ENCODE measurements around the gene DGKH. TPM values are rescaled to one million over a fixed set of nuclear protein-coding genes. Genes with fewer than 3 reads are reported as not detected.

Gene DGKH
- total RNA-seq, 1 donor from 2014 or later = 9.6 TPM

DNA sequence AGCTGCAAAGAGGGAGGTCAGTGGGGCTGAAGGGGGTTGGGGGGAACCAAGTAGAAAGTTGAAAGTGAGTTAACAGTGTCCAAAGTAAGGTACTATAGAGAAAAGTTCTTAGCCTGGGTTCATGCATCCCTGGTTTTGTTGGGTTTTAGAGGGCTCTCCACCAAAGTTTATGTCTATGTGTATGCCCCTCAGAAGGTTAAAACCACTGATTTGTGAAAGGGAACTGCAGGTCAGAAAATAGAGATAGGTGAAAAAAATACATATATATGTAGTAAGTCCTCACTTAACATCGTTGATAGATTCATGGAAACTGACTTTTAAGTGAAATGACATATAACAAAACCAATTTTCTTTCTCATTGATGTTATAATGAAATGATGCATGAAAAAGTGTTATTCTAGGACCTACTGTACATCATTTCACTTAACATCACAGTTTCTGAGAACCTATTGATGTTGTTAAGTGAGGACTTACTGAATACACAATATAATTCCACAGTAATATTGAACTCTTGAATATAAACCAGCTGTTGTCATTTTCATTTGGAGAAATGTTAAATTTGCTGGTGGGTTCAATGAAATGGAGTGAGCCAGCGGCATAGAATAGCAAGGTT is 9.6 kb downstream of the DGKH start:
- DNase-seq (ENCODE audit: extremely low spot score, unreplicated experiment) = no peak
- Mint-ChIP-seq H3K4me1 (ENCODE audit: unreplicated experiment) (peaks cover 5% of the 10 kb centered on the region), H3K4me3 (no peak overlapping the region), H3K27me3 (no peaks in the 10 kb centered on the region), H3K9me3 (peaks cover 4% of the 10 kb centered on the region), H3K36me3 (peaks cover 8% of the 10 kb centered on the region), H3K27ac (no peak overlapping the region)
- TF ChIP-seq, protein P1, sequence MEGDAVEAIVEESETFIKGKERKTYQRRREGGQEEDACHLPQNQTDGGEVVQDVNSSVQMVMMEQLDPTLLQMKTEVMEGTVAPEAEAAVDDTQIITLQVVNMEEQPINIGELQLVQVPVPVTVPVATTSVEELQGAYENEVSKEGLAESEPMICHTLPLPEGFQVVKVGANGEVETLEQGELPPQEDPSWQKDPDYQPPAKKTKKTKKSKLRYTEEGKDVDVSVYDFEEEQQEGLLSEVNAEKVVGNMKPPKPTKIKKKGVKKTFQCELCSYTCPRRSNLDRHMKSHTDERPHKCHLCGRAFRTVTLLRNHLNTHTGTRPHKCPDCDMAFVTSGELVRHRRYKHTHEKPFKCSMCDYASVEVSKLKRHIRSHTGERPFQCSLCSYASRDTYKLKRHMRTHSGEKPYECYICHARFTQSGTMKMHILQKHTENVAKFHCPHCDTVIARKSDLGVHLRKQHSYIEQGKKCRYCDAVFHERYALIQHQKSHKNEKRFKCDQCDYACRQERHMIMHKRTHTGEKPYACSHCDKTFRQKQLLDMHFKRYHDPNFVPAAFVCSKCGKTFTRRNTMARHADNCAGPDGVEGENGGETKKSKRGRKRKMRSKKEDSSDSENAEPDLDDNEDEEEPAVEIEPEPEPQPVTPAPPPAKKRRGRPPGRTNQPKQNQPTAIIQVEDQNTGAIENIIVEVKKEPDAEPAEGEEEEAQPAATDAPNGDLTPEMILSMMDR (conservative IDR thresholded peaks at IDR 0.05) = no peak

DNA sequence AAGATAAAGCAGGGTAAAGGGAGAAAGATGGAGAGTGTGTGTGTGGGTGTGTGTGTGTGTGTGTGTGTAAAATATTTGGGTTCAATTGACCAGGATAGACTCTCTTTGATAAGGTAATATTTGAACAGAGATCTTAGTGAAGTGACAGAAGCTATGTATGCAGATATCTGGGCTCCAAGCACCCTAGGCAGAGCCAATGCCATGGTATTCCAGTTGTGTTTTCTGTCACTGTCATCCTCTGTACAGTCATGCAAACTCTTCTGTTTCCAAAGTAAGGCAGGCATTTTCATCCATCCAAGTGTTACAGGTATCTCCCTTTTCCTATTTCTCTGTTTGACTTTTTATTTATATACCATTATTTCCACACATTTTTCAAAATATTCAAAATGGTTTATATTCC is 13.5 kb downstream of the DGKH start:
- Mint-ChIP-seq H3K9me3 (peaks cover 8% of the 10 kb centered on the region), H3K4me3 (no peak overlapping the region), H3K4me1 (ENCODE audit: unreplicated experiment) (peaks cover 10% of the 10 kb centered on the region), H3K27me3 (no peaks in the 10 kb centered on the region), H3K27ac (no peak overlapping the region), H3K36me3 (peaks cover 17% of the 10 kb centered on the region)
- TF ChIP-seq, protein P1 (conservative IDR thresholded peaks at IDR 0.05) = no peak
- DNase-seq (ENCODE audit: extremely low spot score, unreplicated experiment) = no peak

DNA sequence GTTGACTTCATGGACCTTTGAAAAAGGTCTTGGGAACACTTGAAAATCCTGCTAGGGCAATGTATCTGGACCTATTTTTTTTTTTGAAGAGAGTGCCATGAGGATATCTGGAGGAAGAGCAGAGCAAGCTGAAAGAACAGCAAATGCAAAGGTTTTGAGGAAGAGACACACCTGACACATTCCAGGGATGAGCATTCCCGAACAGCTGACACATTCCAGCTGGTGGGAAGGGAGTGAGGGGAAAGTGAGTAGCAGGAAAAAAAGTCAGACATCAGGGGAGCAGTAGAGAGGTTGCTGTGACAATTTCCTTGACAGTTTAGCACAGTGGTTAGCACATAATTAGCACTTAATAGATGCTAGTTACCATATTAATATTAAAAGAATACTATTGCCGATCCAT is 14.7 kb downstream of the DGKH start:
- no peak overlapping the region for H3K4me3 Mint-ChIP-seq
- H3K9me3 Mint-ChIP-seq = peaks cover 8% of the 10 kb centered on the region
- no peak for DNase-seq (ENCODE audit: extremely low spot score, unreplicated experiment)
- H3K36me3 Mint-ChIP-seq = peaks cover 17% of the 10 kb centered on the region
- H3K27ac Mint-ChIP-seq = no peak overlapping the region
- TF ChIP-seq, protein P1 (conservative IDR thresholded peaks at IDR 0.05) = no peak
- H3K4me1 Mint-ChIP-seq (ENCODE audit: unreplicated experiment) = peaks cover 10% of the 10 kb centered on the region
- H3K27me3 Mint-ChIP-seq = no peaks in the 10 kb centered on the region

DNA sequence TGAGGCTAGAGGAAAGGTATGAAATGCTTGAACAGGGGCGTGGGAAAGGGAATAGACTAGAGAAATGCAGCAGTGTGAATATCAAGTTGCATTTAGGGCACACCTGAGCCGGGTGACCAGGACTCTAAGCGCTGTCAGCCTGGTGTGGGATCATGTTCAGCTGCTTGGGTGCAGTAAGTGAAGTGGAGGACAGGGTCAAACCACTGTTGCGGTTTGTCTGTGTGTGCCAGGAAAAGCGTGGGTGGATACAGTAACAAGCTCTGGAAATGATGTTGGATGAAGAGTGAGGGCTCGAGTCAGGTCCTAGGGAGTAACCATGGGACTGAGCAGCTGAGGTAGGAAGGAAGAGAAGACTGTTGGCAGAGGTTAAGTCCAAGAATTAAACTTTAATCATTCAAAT is 15.8 kb downstream of the DGKH start:
- DNase-seq (ENCODE audit: extremely low spot score, unreplicated experiment) = no peak
- TF ChIP-seq, protein P1 (conservative IDR thresholded peaks at IDR 0.05) = no peak
- no peak overlapping the region for H3K4me3 Mint-ChIP-seq
- H3K4me1 Mint-ChIP-seq (ENCODE audit: unreplicated experiment) = peaks cover 10% of the 10 kb centered on the region
- H3K27me3 Mint-ChIP-seq = no peaks in the 10 kb centered on the region
- H3K9me3 Mint-ChIP-seq = peaks cover 4% of the 10 kb centered on the region
- H3K36me3 Mint-ChIP-seq = peaks cover 14% of the 10 kb centered on the region
- H3K27ac Mint-ChIP-seq = no peak overlapping the region

DNA sequence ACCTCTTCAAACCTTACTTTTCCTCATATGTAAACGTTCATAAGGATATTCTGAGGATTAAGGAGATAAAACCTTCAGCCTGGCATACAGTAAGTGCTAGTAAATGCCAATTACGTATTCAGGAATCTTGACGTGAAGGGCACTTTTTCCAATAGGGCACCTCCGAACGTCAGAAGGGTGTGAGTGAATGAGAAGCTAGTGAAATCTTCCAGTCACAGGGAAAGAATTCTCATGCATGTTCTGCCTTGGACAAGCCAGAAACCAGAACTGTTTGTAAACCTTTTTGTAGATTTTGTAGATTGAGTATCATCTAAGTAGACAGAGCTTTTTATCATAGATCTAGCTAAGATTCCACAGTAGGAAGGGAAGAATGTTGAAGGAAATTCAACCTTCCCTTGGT is 16.5 kb downstream of the DGKH start:
- Mint-ChIP-seq H3K27ac (no peak overlapping the region), H3K4me1 (ENCODE audit: unreplicated experiment) (peaks cover 10% of the 10 kb centered on the region), H3K36me3 (peaks cover 18% of the 10 kb centered on the region), H3K9me3 (peaks cover 4% of the 10 kb centered on the region), H3K4me3 (no peak overlapping the region), H3K27me3 (no peaks in the 10 kb centered on the region)
- TF ChIP-seq, protein P1 (conservative IDR thresholded peaks at IDR 0.05) = no peak
- DNase-seq (ENCODE audit: extremely low spot score, unreplicated experiment) = no peak

DNA sequence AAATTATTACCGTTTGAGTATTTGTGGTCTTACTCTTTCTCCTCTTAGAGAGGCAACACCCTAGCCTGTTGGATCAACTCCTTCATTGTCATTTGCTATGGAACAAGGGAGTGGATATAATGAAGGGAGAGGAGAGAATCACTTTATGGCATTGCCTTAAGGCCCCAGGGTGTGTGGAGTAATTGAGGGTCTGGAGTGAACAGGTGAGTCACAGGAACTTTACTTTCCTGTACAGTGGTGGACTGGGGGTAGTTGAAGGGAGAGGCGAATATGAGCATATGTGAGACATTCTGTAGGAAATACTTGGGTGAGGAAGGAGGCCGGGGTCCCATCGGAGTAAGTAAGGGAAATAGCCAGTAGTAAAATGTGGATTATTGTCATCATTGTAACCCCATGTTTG is 17.0 kb downstream of the DGKH start:
- no peak overlapping the region for H3K27ac Mint-ChIP-seq
- no peak for DNase-seq (ENCODE audit: extremely low spot score, unreplicated experiment)

More for the DNA sequence above, 17.0 kb downstream of the DGKH start:
- peaks cover 18% of the 10 kb centered on the region for H3K36me3 Mint-ChIP-seq
- peaks cover 4% of the 10 kb centered on the region for H3K9me3 Mint-ChIP-seq
- TF ChIP-seq, protein P1 (conservative IDR thresholded peaks at IDR 0.05) = no peak
- H3K4me1 Mint-ChIP-seq (ENCODE audit: unreplicated experiment) = peaks cover 11% of the 10 kb centered on the region
- H3K27me3 Mint-ChIP-seq = no peaks in the 10 kb centered on the region
- no peak overlapping the region for H3K4me3 Mint-ChIP-seq

All from type B pancreatic cell (in vitro differentiated cells).